HG02973 (cell line): ENCODE measurements around the gene PI4KB.
"Not testable (repeated sequence)": the region's sequence is repeated elsewhere in the genome, so short reads cannot be mapped to it uniquely, and the experiment has no call there.

Experiments used
- ATAC-seq: cut with Tn5 transposase; IDR thresholded peaks from one replicate; pipeline ENCODE4 v1.9.1; 2021; ENCODE audit warnings: moderate library complexity; ENCODE audit not compliant: unreplicated experiment

Gene PI4KB

DNA sequence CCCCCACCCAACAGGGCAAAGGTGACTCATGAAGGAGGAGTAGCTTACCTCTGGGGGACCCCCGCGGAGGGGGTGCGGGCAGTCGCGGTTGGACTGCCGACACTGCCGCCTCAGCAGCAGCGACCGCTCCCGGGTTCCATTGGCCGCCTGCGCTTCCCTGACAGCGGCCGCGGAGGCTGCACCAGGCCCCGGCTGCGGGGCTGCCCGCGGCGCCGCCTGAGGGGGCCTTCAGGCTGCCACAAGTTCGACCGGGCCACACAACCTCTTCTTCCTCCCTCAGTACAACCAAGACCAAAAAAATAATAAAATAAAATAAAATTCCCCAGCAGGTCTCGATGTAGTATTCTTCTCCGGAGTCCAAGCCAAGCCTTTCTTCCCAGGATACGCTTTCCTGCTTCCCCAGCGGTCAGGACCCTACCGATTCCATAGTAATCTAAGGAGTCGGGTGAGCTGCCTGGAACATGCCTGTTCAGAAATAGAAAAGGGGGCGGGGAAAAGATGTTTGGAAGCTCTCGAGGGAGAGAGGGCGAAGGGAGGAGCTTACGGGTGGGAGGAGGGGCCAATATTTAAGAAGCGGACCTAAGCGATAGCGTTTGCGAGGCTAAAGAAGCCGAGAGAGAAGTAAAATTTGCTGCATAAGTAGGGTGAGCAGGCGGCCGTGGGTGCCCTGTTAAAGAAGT is at the start of gene PI4KB:
Gene PI4KB (minus strand): TSS at position 194 of the 680 bp plus-strand sequence. CDS start 10,935 bp downstream, outside the sequence.
- peak; percentile 55 for ATAC-seq

DNA sequence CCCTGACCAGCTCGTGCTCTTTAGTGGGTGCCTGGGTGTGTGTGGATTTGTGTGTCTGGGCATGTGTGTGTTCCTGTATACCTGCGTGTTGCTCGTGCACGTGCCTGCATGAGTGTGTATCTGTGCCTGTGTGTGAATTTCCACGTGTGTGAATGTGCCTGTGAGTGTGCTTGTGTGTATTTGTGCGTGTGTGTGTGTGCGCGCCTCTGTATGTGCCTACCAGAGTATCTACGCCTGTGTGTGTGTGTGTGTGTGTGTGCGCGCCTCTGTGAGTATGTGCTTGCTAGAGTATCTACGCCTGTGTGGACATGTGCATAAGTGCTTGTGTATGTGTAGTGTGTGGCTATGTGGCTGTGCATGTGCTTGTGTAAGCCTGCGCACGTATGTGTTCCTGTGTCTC is 46.0 kb upstream of the PI4KB start:
- ATAC-seq, result no peak

DNA sequence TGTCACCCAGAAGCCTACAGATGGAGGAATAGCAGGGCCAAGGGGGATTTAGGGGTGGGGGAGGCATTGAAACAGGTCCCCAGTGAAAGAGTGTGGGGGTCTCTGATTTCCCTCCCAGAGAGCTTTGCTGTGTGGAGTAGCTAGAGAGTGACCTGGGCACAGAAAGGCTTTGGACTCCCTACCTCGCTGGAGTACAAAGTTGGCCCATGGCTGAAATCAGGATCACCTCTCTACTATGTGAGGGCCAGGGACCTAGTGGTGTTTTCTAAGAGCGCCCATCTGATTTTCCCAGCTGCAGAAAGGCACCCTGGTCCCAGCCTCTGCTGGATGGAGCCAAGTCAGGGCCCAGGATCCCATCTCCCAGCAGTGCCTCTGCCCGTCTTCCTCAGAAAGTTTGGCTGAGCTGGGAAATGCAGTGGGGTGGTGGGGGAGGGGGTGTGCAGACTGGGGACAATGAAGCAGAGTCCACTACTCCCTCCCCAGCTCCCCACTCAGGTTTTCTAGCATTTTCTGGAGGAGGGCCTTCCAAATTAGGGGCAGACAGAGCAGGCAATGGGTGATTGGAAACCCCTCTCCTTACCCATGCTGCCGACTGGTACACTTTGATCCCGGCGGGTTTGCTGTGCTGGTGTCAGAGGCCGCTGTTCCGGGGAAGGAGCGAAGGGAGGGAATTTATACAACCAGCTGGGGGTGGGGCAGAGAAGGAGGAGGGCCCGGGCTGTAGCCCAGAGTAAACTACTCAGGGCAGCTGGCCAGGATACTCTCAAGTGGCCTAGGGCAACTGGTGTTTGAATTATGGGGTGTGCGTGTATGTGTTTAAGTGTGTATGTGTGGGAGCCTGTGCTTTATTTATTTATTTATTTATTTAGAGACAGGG is 45.1 kb upstream of the PI4KB start, which contains the start of gene SELENBP1:
Gene SELENBP1 (minus strand): TSS at position 648 of the 877 bp plus-strand sequence. CDS start 64 bp downstream, at position 584.
- no peak for ATAC-seq

DNA sequence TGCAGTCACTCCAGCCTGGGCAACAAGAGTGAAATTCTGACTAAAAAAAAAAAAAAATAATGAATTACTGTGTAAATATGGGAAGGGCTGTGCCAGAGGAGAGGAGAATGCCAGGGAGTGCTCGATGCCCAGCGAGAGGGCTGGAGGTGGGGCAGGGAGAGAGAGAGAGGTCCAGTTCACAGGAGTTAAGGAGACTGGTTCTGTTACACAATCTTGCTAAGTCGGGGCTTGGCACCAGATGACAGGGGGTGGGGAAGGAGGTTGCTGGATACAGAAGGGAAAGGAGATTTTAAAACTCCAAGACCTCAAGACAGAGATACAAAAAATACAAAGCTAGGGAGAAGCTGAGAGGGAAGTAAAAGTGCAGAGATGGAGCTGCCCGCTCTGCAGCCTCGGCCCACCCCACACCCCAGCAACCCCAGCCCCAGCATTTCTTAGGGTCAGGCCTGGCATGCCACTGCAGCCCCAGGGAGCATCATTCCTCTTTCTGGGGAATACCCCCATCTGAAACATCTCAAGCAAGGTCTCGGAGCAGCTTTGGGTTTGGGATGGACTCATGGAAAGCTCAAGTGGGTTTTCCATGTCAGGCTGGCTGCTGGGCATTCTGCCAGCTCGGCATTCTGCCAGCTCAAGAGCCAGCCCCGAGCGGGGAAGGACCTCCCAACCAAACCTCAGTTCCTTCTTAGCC is 44.3 kb upstream of the PI4KB start:
- ATAC-seq, result no peak

DNA sequence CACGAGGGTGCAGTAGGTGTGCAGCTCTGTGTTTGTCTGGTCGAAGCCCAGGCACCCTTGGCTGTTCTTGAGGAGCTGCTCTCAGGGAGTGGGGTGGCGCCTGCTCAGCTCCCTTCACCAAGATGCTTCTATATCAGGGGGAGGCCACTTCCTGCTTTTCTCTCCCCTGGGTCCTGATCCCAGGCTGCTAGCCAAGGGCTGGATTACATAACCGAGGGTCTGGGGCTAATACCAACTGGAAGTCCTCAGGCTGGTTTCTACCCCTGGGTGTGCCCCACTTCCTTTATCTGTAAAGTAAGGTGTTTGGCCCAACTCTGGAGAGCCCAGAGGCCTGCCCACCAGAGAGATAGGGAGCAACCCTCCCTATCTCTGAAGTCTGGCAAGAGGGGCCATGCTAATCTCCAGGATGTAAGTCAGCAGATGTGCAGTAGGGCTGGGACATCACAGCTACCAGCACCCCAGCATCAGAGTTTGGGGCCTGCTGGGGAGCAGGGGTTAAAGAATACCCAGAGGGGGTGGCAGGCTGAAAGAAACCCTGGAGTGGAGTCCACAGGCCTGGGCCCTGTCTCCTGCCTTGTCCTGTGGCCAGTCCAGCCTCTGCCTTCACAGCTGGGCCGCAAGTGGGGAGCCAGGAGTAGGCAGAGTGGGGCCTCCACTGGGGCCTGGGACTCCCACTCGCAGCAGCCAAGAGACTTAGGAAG is 43.1 kb upstream of the PI4KB start:
- ATAC-seq, result no peak

DNA sequence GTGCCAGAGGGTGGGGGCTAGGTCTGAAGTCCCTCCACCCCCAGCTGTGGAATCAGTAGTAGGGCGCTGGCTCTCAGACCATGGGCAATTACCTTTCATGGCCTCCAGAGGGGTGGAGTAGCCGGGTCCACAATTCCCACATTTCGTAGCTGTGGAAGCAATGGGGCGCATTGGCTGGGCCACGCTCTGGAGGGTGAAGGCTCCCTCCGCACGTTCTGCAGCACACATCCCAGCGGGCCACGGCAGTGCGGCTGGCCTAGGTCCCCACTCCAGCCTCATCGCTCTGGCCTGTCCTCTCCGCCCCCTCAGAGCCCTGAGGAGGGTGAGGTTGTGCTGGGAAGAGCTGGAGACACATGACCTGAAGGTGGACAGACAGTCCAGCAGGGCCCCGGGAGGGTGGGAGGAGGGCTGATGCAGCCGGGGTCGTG is 42.4 kb upstream of the PI4KB start:
- no peak for ATAC-seq

DNA sequence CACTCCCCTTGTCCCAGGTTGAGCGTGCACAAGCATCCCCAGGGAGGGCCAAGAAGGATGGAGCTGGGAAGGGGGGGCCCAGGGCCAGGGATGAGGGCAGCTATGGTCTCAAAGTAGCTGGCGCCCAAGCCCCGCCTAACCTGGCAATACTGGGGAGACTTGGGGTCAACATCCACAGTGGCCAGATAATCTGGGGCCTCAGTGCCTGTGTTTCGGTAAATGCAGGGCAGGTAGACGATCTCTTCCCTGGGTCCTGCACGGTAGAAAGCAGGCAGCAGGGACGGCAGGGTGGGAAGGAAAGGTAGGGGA is 42.0 kb upstream of the PI4KB start:
- no peak for ATAC-seq

DNA sequence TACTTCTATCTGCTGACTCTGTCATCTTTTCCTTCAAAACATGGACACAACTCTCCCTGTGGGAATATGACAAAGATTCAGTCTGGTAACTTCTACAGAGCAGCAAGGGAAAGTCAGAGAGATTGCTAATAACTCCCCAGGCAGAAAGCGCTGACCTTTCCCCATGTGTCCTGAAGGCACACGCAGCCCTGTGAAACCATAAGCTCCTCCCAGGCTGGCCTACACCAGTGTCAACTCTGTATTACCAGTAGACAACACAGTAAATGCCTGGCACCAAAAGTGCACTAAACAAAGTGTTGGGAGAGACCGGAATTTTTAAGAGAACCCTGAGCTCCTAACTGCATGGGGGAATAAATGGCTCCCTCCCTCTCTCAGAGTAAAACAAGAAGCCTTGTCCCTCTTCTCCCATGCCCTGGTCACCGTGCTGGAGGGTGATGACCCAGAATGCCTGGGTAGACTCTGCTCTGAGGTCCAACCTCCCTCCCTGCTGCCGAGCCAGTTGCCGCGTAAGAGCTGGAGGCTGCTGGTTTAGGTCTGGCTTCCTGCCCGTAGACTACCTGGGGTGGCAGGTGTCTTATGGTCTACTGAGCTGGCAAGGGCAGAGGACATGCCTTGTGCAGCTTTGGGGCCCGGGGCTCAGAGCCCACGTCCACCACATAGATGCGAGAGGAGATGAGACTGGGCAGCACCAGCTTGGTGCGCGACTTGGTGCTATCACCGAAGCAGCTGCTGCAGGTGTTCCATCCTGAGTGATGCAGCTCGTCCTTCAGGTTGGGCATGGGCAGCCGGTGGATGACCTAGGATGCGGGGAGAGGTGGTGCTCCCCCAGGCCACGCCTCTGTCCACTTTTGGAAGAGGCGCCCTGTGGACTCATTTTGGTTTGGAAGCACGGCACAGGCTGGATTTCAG is 41.4 kb upstream of the PI4KB start:
- ATAC-seq, result no peak

DNA sequence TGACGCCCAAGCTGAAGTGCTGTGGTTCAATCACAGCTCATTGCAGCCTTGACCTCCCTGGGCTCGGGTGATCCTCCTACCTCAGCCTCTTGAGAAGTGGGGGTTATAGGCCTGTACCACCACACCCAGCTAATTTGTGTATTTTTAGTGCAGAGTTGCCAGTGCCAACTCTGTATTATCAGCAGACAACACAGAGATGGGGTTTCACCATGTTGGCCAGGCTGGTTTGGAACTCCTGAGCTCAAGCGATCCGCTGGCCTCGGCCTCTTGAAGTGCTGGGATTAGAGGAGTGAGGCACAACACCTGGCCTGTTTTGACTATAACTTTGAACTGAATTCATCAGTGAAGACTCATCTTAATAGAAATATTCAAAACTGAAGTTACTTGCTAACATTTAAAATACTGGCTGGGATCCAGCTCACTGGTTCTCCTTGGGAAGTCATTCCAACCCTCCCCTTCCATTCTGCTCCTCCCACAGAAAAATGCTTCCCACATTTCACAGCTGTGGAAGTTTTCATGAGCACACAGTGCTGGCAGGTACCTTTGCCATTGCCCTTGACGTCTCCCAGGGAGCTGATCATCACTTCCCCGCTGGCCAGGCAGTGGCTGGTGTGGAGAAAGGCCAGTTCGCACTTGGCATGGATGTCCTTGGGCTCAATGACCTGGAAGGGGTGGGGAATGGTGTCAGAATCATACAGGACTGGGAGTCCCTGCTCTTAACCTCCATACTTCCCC is 40.6 kb upstream of the PI4KB start:
- ATAC-seq, result no peak

DNA sequence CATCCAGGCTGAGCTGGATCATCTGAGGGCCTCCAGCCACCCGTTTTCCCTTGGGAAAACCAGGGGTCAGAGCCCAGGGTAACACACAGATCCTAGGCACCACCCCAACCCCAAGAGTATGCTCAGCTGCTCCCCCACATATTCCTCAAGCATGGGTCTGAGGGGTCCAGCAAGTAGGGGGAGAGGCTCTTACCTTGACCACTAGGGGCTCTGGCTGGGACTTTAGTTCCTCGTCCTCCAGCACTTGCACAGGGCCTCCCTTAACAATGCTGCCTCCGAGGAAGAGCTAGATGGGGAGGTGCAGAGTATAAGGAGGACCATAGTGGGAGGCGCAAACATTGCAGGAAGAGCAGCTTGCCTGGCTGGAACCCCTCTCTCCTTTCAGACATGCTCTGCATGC is 37.8 kb upstream of the PI4KB start:
- ATAC-seq, result no peak

DNA sequence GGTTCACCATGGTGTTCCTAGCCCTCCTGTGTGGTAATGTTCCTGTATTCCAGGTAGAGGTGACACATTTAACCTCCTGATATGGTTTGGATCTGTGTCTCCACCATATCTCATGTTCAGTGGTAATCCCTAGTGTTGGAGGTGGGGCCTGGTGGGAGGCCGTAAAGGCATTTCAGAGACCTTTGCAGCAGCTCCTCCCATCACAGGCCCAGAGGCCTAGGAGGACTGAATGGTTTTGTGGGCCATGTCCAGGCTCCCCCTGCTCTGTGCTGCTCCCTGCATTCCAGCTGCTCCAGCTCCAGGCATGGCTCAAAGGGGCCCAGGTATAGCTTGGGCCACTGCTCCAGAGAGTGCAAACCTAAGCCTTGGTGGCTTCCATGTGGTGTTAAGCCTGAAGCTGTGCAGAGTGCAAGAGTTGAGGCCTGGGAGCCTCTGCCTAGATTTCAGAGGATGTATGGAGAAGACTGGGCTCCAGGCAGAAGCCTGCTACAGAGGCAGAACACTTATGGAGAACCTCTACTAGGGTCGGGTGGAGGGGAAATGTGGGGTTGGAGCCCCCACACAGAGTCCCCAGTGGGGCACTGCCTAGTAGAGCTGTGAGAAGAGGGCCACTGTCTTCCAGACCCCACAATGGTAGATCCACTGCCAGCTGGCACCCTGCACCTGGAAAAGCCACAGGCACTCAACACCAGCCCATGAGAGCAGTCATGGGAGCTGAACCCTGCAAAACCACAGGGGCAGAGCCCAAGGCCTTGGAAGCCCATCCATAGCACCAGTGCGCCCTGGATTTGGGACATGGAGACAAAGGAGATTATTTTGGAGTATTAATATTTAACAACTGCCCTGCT is 35.3 kb upstream of the PI4KB start:
- no peak for ATAC-seq

DNA sequence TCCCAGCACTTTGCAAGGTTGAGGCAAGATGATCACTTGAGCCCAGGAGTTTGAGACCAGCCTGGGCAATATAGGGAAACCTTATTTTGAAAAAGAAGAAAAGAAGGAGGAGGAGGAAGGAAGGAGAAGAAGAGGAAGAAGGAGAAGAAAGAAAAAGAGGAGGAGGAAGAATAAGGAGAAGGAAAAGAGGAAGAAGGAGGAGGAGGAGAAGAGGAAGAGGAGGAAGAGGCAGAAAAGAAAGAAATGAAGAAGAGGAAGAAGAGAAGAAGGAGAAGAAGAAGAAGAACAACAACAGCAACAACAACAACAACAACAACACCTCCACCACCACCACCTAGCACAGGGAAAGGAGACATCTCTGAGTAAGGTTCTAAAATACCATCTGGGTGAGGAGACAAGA is 34.7 kb upstream of the PI4KB start:
- ATAC-seq, result no peak

DNA sequence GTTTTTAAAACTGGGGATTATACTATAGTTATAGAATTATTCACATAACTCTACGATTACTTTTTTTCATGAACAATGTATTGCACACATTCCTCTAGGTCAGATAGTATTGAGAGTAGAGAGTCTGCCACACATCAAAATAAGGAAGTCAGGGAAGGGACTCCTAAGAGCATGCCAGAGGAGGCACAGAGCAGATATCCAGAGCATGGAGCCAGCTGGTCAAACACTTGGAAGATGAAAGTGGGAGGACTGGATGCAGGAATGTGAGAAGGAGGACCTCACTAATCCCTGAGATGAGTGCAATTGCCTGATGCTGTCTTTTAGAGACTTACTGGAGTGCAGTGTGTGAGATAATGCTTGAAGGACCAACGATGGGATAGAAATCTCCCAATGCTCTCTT is 29.5 kb upstream of the PI4KB start:
- ATAC-seq, result no peak

DNA sequence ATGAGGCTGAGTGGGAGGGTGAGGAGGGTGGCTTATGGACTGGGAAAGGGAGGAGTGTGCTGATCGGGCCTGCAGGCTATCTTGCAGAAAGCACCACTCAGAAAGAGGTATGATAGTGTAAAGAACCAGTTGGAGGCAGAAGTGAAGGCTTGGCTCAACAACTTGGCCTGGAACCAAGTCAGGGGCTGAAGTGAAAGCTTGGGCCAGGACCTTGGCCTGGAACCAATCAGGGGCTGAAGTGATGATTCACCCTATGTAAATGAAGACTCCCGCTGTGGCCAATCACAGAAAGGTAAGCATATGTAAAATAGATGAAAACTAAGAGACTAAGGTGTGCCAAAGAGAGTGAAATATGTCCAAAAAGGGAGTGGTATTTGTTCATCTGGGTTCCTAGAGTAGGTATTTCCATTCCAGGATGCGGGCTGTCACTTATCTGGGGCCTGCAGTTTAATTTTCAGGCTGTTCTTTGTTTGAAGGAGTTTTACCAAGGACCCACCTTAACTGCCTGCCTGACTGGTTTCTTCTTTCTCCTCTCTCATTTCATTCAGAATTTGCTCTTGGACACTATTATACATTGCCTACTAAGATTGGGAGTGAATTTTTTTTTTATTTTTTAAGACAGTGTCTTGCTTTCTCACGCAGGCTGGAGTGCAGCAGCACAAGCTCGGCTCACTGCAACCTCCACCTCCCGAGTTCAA is 25.0 kb upstream of the PI4KB start:
- ATAC-seq, result no peak

DNA sequence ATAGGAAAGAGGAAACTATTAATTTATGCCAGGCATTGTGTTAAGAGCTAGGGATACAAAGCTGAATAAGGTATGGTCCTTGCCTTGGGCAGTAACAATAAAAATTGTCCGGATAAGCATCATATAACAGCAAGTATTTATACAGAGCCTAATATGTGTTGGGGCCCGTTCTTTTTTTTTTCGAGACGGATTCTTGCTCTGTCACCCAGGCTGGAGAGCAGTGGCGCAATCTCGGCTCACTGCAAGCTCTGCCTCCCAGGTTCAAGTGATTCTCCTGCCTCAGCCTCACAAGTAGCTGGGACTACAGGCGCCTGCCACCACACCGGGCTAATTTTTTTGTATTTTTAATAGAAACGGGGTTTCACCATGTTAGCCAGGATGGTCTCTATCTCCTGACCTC is 23.1 kb upstream of the PI4KB start:
- ATAC-seq, result not testable (repeated sequence)

DNA sequence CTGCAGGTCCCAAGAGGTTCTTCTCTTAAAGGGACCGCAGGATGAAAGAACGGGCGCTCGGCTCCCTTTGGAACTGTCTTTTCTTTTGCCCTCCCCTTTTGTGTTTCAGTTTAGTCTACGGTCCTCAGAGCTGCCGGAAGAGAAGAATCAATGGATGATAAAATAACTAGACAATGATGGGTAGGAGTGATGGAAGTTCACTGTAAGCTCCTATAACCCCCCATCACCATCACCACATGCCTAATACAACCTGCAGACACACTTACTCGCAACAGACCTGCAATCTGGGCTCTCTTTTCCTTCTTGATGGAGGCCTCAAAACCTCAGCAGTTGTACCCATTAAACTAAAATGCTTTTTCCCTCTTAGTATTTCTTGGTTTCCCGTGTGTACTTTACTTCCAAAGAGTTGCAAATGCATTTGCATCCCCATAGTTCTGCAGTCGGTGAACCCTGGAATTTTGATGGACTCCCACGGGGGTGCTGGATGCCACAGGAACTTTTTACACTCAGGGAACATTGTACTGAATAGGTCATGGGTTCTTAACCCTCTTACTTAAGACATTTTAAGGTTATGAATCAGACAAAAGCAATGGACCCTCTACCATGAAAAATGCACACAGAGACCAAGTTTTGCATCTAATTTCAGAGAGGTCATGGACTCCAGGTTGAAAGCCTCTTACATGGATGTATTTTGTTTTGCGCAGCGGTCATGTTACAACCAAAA is 20.5 kb upstream of the PI4KB start:
- ATAC-seq, result peak; percentile 2
